ENCODE results near the gene RALGPS1.

- no peak for TF ChIP-seq CTCF (IDR thresholded peaks at IDR 0.05; ENCODE audit: low read depth, low read length)
- no peak for TF ChIP-seq EZH2phosphoT487 (IDR thresholded peaks at IDR 0.05; ENCODE audit: low read depth)
Measured at GRCh38 chr9:127224178-127224882, 309.7 kb downstream of the RALGPS1 start.

Measured in OCI-LY3 (cell line).